Nucleus accumbens (tissue), 56 donors: ENCODE data around the gene LLGL1.

Experiments used
- DNase-seq, 56 donors: peaks; one replicate each; lab custom pipeline; 2025; lab: John Stamatoyannopoulos, UW

Gene LLGL1

GRCh38 chr17:18225121-18225641 is at the start of gene LLGL1:
Gene LLGL1 (plus strand): TSS chr17:18225635. CDS start chr17:18225683, 48 bp downstream.
- peak in 55 of 56 donors; percentile 58 to 98 (median 89) for DNase-seq

- DNase-seq, result peak in 1 of 56 donors; percentile 14
These were observed 49.3 kb upstream of the LLGL1 start for GRCh38 chr17:18176176-18176575.

GRCh38 chr17:18177133-18177532 is 48.3 kb upstream of the LLGL1 start:
- no peak for DNase-seq

GRCh38 chr17:18177722-18178121 is 47.7 kb upstream of the LLGL1 start:
- no peak for DNase-seq

- DNase-seq, result no peak
These were observed 46.2 kb upstream of the LLGL1 start for GRCh38 chr17:18179196-18179595.

- no peak for DNase-seq
These were observed 45.6 kb upstream of the LLGL1 start for GRCh38 chr17:18179804-18180203.

GRCh38 chr17:18181358-18181757 is 44.1 kb upstream of the LLGL1 start:
- no peak for DNase-seq

- DNase-seq, result no peak
These were observed 43.1 kb upstream of the LLGL1 start for GRCh38 chr17:18182110-18182977.

GRCh38 chr17:18182978-18183333 is 42.5 kb upstream of the LLGL1 start:
- DNase-seq, result peak in 50 of 56 donors; percentile 55 to 93 (median 86)

- DNase-seq, result peak; percentile 89 to 99 (median 97)
These were observed 41.9 kb upstream of the LLGL1 start, which contains the start of gene ALKBH5 for GRCh38 chr17:18183334-18184142. Gene ALKBH5 (plus strand): TSS chr17:18183828. CDS start chr17:18184244, 416 bp downstream.

- DNase-seq, result peak in 39 of 56 donors; percentile 18 to 73 (median 45)
These were observed 41.0 kb upstream of the LLGL1 start for GRCh38 chr17:18184143-18185031.

GRCh38 chr17:18185391-18185790 is 40.0 kb upstream of the LLGL1 start:
- peak in 1 of 56 donors; percentile 7 for DNase-seq

GRCh38 chr17:18185832-18186626 is 39.4 kb upstream of the LLGL1 start:
- no peak for DNase-seq

GRCh38 chr17:18186627-18186982 is 38.8 kb upstream of the LLGL1 start:
- DNase-seq, result peak in 3 of 56 donors; percentile 25 to 41 (median 25)

GRCh38 chr17:18187226-18187625 is 38.2 kb upstream of the LLGL1 start:
- DNase-seq, result peak in 14 of 56 donors; percentile 12 to 51 (median 26)

GRCh38 chr17:18187821-18188761 is 37.3 kb upstream of the LLGL1 start:
- peak in 3 of 56 donors; percentile 22 to 37 (median 34) for DNase-seq

GRCh38 chr17:18190628-18191235 is 34.7 kb upstream of the LLGL1 start:
- no peak for DNase-seq
